Naive thymus-derived CD8-positive, alpha-beta T cell (primary cell): ENCODE data around the gene TBRG4. TPM values are rescaled to one million over a fixed set of nuclear protein-coding genes. Genes with fewer than 3 reads are reported as not detected.

Source experiments
- ATAC-seq, 2 donors: fragments of 150-1000 bp; cut with Tn5 transposase in 1 of 2; sonication (Bioruptor Pico), chemical (Tn5 transposase) in 1 of 2; 1 replicate in 1 of 2; 2 replicates in 1 of 2; pipeline ENCODE4 v1.10.0; 2021; ENCODE audit warnings: mild to moderate bottlenecking in 2 of 2, moderate library complexity in 2 of 2
- POLR2A ChIA-PET: fragments of 350-600 bp; sonication (Branson Sonifier 250); formaldehyde crosslinking; loops from one replicate; lab custom pipeline; 2021; ENCODE audit warnings: antibody characterized with exemption; lab: Charles Lee
- DNase-seq, 10 donors: peaks; one replicate each; pipeline versions ENCODE4 v3.0.0 to v3.0.0-alpha.2; 2020 to 2022
- H3K27ac Mint-ChIP-seq, 10 donors: one replicate each; pipeline ENCODE4 v1.8.0; 2020 to 2022; ENCODE audit warnings: mild to moderate bottlenecking in 10 of 10, mixed read lengths in 10 of 10, moderate library complexity in 4 of 10, inconsistent platforms in 1 of 10
- H3K27me3 Mint-ChIP-seq, 5 donors: one replicate each; pipeline ENCODE4 v1.8.0; 2021 to 2022; ENCODE audit warnings: mixed read lengths in 5 of 5
- H3K36me3 Mint-ChIP-seq, 3 donors: one replicate each; pipeline ENCODE4 v1.8.0; 2020 to 2022; ENCODE audit warnings: mixed read lengths in 3 of 3, mild to moderate bottlenecking in 2 of 3, inconsistent platforms in 1 of 3
- H3K4me1 Mint-ChIP-seq, 4 donors: one replicate each; pipeline ENCODE4 v1.8.0; 2021 to 2022; ENCODE audit warnings: mixed read lengths in 4 of 4
- H3K4me3 Mint-ChIP-seq, 10 donors: one replicate each; pipeline ENCODE4 v1.8.0; 2020 to 2022; ENCODE audit warnings: mild to moderate bottlenecking in 10 of 10, mixed read lengths in 10 of 10, moderate library complexity in 6 of 10, inconsistent platforms in 1 of 10
- H3K9me3 Mint-ChIP-seq, 9 donors: one replicate each; pipeline ENCODE4 v1.8.0; 2020 to 2022; ENCODE audit warnings: mixed read lengths in 9 of 9, mild to moderate bottlenecking in 3 of 9, inconsistent platforms in 1 of 9, moderate library complexity in 1 of 9
- polyA plus RNA-seq, 3 donors: library from polyadenylated mRNA; unstranded; fragments of 300-500 nt; fragmentation: Illumina TruSeq; gene quantifications; one replicate each; pipeline ENCODE4 v1.2.3, GENCODE V29; 2021
- total RNA-seq, 8 experiments: library from RNA in 2 of 8; stranded (reverse) in 2 of 8; gene quantifications; one replicate each; pipeline ENCODE4 v1.2.3 and lab custom pipeline; 2021 to 2026

The TBRG4 gene
- total and polyA plus RNA-seq, 5 experiments from 2014 or later: 51.3 to 167 (median 95.7) TPM

GRCh38 chr7:45136106-45137060, 24.9 kb upstream of the TBRG4 start:
- peak; percentile 40 to 83 (median 68) for DNase-seq
- Mint-ChIP-seq H3K4me3 (no peak overlapping the region), H3K27me3 (peaks cover 0 to 7% (median 0%) of the 10 kb centered on the region in 5 donors), H3K4me1 (peaks cover 6 to 15% (median 11%) of the 10 kb centered on the region in 4 donors), H3K36me3 (no peaks in the 10 kb centered on the region), H3K27ac (peak overlapping the region in 7 of 10 donors; percentile 7 to 82 (median 46)), H3K9me3 (no peaks in the 10 kb centered on the region)
- ATAC-seq: peak; percentile 83 to 96
- POLR2A ChIA-PET: interaction anchor here (0.6 to 3.0 kb wide), 10 partner anchors 25 to 370 kb away, joined by 3 to 16 read pairs (median 4); partner anchors contain the start of gene TBRG4

DNA sequence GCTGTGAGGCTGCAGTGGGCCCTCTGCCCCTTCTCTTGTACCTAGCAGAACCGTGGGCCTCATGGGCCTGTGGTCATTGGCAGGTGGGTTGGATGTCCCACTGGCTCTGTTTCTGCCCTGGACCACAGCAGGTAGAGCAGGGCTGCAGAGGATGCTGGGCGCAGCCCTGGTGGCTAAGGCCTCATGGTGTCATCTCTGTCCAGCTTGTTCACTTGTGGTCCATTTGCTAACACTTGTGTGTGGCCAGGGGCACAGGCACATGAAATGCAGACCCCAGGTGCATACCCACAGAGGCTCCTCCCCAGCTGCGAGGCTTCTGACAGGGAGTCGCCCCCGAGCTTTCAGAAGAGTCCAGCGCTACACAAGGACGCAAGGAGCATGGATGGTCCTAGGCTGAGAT, 22.4 kb upstream of the TBRG4 start:
- Mint-ChIP-seq H3K27ac (peak overlapping the region in 1 of 10 donors; percentile 57), H3K27me3 (peaks cover 0 to 7% (median 0%) of the 10 kb centered on the region in 5 donors), H3K4me3 (no peak overlapping the region), H3K9me3 (no peaks in the 10 kb centered on the region), H3K36me3 (no peaks in the 10 kb centered on the region), H3K4me1 (peaks cover 9 to 15% (median 12%) of the 10 kb centered on the region in 4 donors)
- ATAC-seq (no peak), DNase-seq (no peak)
- POLR2A ChIA-PET: interaction anchor here (1.2 to 3.0 kb wide), 4 partner anchors 22 to 527 kb away, joined by 3 to 16 read pairs (median 6); partner anchors contain the start of genes OGDH and TBRG4

DNA sequence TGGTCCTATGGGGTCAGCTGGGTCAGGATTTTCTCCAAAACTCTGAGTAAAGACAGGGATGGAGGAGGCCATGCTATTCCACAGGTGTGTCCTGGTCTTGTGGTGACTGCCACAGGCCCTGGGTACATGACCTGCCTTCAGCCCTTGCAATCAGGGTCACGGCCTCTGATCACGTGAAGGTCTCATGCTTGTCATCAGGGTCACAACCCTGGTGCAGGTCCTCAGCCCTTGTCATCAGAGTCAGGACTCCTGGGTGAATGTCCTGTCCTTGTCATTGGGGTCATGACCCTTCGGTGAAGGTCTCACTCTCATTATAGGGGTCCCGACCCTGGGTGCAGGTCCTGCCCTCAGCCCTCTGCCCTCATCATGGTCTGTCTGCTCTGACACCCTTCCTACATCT, 21.9 kb upstream of the TBRG4 start:
- H3K9me3 Mint-ChIP-seq: no peaks in the 10 kb centered on the region
- H3K4me3 Mint-ChIP-seq: no peak overlapping the region
- POLR2A ChIA-PET: interaction anchor here (1.2 to 1.7 kb wide), 3 partner anchors 21 to 527 kb away, joined by 3 to 8 read pairs (median 4); partner anchors contain the start of genes OGDH and TBRG4
- H3K27ac Mint-ChIP-seq: peak overlapping the region in 1 of 10 donors; percentile 57
- ATAC-seq (no peak), DNase-seq (no peak)
- H3K4me1 Mint-ChIP-seq: peaks cover 9 to 14% (median 10%) of the 10 kb centered on the region in 4 donors
- no peaks in the 10 kb centered on the region for H3K36me3 Mint-ChIP-seq
- H3K27me3 Mint-ChIP-seq: peaks cover 0 to 7% (median 0%) of the 10 kb centered on the region in 5 donors

- ATAC-seq (no peak), DNase-seq (no peak)
- no peak overlapping the region for H3K4me3 Mint-ChIP-seq
- POLR2A ChIA-PET: interaction anchor here (1.2 to 1.4 kb wide), 2 partner anchors 21 to 526 kb away, joined by 3 to 4 read pairs; partner anchors contain the start of genes OGDH and TBRG4
- H3K27me3 Mint-ChIP-seq: peaks cover 0 to 7% (median 0%) of the 10 kb centered on the region in 5 donors
- H3K9me3 Mint-ChIP-seq: no peaks in the 10 kb centered on the region
- no peak overlapping the region for H3K27ac Mint-ChIP-seq
- no peaks in the 10 kb centered on the region for H3K36me3 Mint-ChIP-seq
- peaks cover 9 to 14% (median 10%) of the 10 kb centered on the region in 4 donors for H3K4me1 Mint-ChIP-seq
Measured at GRCh38 chr7:45132708-45133320, 21.3 kb upstream of the TBRG4 start.

DNA sequence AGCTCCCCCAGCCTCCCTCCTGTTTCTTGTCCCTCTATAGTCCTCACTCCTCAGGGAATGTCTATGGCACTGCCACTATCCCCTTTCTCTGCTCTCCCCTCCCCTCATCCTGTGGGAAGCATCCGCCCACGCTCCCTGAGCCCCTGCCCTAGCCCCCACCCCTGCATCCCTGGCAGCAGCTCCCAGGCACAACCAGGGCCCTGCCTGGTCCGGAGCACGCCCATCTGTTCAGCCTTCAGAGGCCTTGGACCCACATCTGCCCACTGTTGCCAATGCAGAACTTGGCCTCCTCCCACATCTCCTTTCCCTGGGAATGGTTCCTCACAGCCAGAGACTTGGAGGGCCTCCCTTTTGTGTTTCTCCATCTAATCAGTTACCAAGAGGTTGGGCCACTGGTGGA, 20.4 kb upstream of the TBRG4 start:
- Mint-ChIP-seq H3K9me3 (no peaks in the 10 kb centered on the region), H3K4me3 (no peak overlapping the region), H3K27me3 (peaks cover 0 to 7% (median 0%) of the 10 kb centered on the region in 5 donors), H3K4me1 (peaks cover 9 to 14% (median 10%) of the 10 kb centered on the region in 4 donors), H3K27ac (no peak overlapping the region), H3K36me3 (no peaks in the 10 kb centered on the region)
- ATAC-seq (no peak), DNase-seq (no peak)
- POLR2A ChIA-PET: interaction anchor here (0.7 kb wide), 1 partner anchor 782 kb away, joined by 3 read pairs; no protein-coding TSS in a partner anchor

- POLR2A ChIA-PET: interaction anchor here (0.6 to 0.7 kb wide), 2 partner anchors 689 to 781 kb away, joined by 3 to 7 read pairs; no protein-coding TSS in a partner anchor
- H3K9me3 Mint-ChIP-seq: no peaks in the 10 kb centered on the region
- no peaks in the 10 kb centered on the region for H3K36me3 Mint-ChIP-seq
- ATAC-seq: no peak
- H3K4me3 Mint-ChIP-seq: no peak overlapping the region
- peaks cover 4 to 7% (median 5%) of the 10 kb centered on the region in 4 donors for H3K4me1 Mint-ChIP-seq
- DNase-seq: no peak
- H3K27me3 Mint-ChIP-seq: peaks cover 0 to 7% (median 0%) of the 10 kb centered on the region in 5 donors
- peak overlapping the region in 1 of 10 donors; percentile 12 for H3K27ac Mint-ChIP-seq
Measured at GRCh38 chr7:45130910-45131309, 19.4 kb upstream of the TBRG4 start.

GRCh38 chr7:45129906-45130305, 18.4 kb upstream of the TBRG4 start:
- peaks cover 0 to 3% (median under 1%) of the 10 kb centered on the region in 4 donors for H3K4me1 Mint-ChIP-seq
- peaks cover 0 to 7% (median 0%) of the 10 kb centered on the region in 5 donors for H3K27me3 Mint-ChIP-seq
- DNase-seq (no peak), ATAC-seq (no peak)
- POLR2A ChIA-PET: no interaction called here
- no peak overlapping the region for H3K4me3 Mint-ChIP-seq
- H3K9me3 Mint-ChIP-seq: no peaks in the 10 kb centered on the region
- no peaks in the 10 kb centered on the region for H3K36me3 Mint-ChIP-seq
- H3K27ac Mint-ChIP-seq: peak overlapping the region in 4 of 10 donors; percentile 12 to 86 (median 26)

- Mint-ChIP-seq H3K36me3 (no peaks in the 10 kb centered on the region), H3K9me3 (no peaks in the 10 kb centered on the region), H3K4me1 (peaks cover 0 to 3% (median under 1%) of the 10 kb centered on the region in 4 donors), H3K27ac (peak overlapping the region in 2 of 10 donors; percentile 12 to 51), H3K27me3 (peaks cover 0 to 7% (median 0%) of the 10 kb centered on the region in 5 donors), H3K4me3 (no peak overlapping the region)
- ATAC-seq (no peak), DNase-seq (no peak)
- POLR2A ChIA-PET: no interaction called here
Measured at GRCh38 chr7:45129181-45129800, 17.8 kb upstream of the TBRG4 start.

DNA sequence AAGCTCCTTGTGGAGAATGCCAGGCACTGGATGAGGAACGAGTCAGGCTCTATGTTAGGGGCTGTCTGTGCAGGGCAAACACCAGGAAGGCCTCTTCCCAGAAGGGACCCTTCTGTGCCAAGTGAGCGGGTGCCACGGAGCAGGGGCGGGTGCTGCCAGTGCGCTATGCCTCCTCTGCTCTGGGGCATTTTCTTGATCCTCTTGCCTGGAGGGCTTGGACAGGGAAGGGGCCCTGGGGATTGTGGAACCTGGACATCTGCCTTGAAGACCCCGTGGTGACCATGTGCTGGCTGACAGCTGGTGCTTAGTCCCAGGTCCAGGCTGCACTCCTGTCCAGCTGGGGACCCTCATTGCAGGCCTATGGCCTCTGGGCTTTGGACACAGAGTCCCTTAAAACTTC, 15.4 kb upstream of the TBRG4 start:
- peak overlapping the region in 1 of 10 donors; percentile 53 for H3K27ac Mint-ChIP-seq
- H3K4me3 Mint-ChIP-seq: no peak overlapping the region
- DNase-seq: no peak
- no peaks in the 10 kb centered on the region for H3K9me3 Mint-ChIP-seq
- POLR2A ChIA-PET: no interaction called here
- no peaks in the 10 kb centered on the region for H3K27me3 Mint-ChIP-seq
- H3K36me3 Mint-ChIP-seq: no peaks in the 10 kb centered on the region
- H3K4me1 Mint-ChIP-seq: peaks cover 5 to 18% (median 16%) of the 10 kb centered on the region in 4 donors
- no peak for ATAC-seq

- DNase-seq: no peak
- POLR2A ChIA-PET: interaction anchor here (1.5 kb wide), 1 partner anchor 148 kb away, joined by 3 read pairs; the partner anchor contains the start of gene MYO1G
- Mint-ChIP-seq H3K36me3 (no peaks in the 10 kb centered on the region), H3K4me1 (peaks cover 5 to 21% (median 17%) of the 10 kb centered on the region in 4 donors), H3K9me3 (no peaks in the 10 kb centered on the region), H3K4me3 (no peak overlapping the region), H3K27me3 (no peaks in the 10 kb centered on the region), H3K27ac (peak overlapping the region in 1 of 10 donors; percentile 43)
- ATAC-seq: no peak
Measured at GRCh38 chr7:45126201-45126600, 14.7 kb upstream of the TBRG4 start.

DNA sequence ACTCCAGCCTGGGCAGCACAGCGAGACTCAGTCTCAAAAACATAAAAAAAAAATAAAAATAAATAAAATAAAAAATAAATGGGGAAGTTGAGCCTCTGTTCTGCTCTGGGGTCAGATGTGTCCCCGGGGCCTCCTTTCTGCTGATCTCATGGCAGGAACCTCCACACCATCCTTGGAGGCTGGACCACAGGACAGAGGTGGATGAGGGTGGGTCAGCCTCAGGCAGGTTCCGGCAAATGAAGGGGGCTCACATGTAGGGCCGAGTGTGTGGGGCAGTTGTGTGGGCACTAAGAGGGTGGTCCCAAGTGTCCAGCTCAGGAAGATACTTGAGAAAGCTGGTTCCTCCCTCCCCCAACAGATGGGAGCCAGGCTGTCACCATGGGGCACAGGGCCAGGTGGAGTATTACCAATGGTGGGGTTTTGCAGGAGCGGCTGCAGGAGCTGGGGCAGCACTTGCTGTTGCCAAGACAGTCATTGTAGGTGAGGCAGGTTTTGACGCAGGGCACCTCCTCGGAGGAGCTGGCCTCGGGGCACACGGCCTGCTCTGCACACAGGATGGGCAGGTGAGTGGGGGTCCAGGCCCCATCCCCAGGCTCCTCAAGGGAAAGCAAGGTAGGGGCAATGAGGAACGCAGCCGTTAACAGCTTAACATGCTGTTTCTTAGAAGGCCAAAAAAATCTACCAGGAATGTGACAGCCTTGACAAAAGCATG, 13.9 kb upstream of the TBRG4 start:
- ATAC-seq: no peak
- no peak overlapping the region for H3K4me3 Mint-ChIP-seq
- POLR2A ChIA-PET: interaction anchor here (1.5 to 3.9 kb wide), 2 partner anchors 14 to 147 kb away, joined by 3 to 38 read pairs; partner anchors contain the start of genes MYO1G and TBRG4

More for the DNA sequence above, 13.9 kb upstream of the TBRG4 start:
- Mint-ChIP-seq H3K36me3 (no peaks in the 10 kb centered on the region), H3K4me1 (peaks cover 5 to 22% (median 18%) of the 10 kb centered on the region in 4 donors), H3K9me3 (no peaks in the 10 kb centered on the region), H3K27ac (peak overlapping the region in 3 of 10 donors; percentile 49 to 66 (median 60)), H3K27me3 (no peaks in the 10 kb centered on the region)
- DNase-seq: no peak
